KG1 (cell line): ENCODE data around the gene TRAF7.

Source experiments
- DNase-seq: peaks from one replicate; lab custom pipeline; 2025; lab: John Stamatoyannopoulos, UW

Gene TRAF7

DNA sequence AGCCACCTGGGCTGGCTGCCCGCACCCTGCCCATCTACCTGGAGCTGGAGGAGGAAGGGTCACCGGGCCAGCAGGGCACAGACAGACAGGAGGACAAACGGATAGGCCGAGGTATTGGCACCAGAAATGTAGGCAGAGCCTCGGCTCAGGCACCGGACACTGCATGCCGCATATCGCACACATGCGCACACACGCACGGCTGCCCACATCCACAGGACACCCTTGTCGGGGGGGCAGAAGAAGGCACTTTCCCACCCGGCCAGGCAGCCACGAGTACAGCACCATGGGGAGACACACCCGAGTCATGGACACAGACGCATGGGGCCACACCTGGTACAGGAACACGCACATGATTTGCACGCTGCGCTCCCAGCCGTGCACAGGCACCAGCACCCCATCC, 26.4 kb downstream of the TRAF7 start:
- no peak for DNase-seq

DNA sequence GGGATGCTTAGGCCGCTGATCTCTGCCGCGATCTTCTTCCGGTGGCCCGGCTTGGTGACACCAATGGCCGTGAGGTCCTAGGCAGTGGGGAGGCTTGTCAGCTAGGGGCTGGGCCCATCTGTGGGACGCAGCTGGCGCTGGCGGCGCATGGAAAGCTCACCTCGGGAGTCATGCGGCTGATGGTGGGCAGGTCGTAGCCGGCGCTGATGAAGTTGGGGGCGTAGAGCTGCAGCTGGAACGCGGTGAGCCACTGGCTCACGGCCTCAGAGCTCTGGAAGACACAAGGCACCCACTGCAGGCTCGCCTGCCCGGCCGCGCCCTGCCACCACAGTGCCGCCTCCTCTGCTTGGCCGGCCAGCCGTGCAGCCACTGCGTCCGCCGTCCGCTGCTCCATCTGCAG, 28.1 kb downstream of the TRAF7 start:
- no peak for DNase-seq

DNA sequence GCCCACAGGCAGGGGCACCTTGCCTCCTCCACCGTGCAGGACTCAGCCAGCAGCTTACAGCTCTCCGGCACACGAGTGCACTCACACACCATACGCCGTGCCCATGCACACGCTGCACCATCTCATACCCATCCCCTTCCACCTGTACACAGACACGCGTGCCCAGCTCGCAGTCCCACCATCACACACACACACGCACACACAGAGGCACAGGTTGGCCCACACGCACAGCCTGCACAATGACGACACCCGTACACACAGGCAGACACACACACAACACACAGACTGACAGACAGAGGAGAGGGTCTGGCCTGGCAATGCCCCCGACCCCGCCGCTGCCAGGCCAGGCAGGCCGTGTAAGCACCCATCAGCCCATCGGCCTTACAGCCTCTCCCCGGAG, 28.8 kb downstream of the TRAF7 start:
- no peak for DNase-seq

DNA sequence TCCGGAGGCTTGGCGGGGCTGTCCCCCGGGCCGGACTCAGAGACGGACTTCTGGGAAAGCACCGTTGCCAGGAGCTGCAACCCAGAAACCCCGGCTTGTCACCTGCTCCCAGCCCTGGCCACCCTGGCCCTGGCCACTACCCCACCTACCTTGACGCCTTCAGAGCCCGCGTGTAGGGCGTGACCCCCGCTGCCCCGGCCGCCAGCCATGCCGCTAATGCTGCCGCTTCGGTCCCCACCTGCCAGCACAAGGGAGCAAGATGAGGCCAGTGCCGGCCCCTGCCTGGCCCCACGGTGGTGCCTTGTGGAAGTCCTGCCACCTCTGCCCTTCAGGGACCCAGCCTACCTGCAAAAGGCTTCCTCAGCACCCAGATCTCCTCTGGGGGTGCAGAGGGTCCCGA, 29.4 kb downstream of the TRAF7 start:
- no peak for DNase-seq

DNA sequence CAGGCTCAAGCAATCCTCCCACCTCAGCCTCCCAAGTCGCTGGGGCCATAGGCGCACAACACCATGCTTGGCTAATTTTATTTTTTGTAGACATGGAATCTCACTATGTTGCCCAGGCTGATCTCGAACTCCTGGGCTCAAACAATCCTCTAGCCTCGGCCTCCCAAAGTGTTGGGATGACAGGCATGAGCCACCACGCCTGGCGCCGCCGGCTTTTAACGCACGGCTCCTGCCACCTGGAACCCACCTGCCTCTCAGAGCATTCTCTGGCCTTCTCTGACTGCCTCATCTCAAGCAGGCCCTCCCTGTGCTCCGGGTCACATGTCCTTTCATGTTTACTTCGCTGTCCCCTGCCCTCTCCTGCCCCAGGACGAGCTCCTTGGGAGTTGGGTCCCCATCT, 30.5 kb downstream of the TRAF7 start:
- no peak for DNase-seq

DNA sequence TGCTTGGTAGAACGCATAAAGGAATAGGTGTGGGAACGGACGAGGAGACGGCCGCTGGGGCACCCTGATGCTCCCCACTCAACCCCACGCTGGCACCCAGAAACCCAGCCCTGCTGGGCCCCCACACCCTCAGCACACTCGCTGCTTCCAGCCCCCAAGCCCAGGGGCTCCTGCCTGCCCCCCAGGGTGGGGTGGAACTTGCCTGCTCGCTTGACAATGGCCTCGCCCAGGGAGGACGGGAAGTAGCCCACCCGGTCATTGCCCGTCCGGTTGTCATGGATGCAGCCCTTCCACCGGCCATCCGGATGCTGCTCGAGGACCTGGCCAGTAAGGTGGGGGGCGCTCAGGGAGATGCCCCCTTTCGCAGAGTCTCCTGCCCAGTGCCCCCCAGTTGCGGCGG, 30.9 kb downstream of the TRAF7 start:
- DNase-seq: no peak

DNA sequence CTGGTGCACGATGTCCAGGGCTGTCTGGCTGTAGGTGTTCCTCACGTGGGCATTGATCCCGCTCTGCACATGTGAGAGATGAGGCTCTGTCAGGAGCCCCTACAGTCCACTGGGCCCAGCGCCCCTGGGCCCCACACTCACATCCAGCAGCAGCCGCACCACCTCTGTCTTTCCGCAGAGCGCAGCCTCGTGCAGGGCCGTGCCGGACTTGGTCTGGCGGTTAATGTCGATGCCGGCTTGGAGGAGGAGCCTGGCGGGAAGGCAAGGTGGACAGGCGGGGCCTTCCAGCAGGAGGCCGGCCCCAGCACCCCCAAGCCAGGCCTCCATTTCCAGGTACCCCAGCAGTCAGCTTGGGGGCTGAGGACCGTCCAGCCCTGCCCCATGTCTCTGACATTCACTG, 31.6 kb downstream of the TRAF7 start:
- DNase-seq: no peak

DNA sequence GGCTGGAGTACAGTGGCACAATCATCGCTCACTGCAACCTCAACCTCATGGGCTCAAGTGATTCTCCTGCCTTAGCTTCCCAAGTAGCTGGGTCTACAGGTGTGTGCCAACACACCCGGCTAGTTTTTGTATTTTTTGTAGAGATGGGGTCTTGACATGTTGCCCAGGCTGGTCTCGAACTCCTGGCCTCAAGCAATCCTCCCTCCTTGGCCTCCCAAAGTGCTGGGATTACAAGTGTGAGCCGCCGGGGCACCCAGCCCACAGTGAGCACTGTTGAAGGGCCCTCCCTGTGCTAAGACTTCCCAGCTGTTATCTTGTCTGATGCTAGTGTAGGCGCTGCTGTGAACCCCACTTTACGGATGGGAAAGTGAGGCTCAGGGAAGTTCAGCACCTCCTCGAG, 32.8 kb downstream of the TRAF7 start:
- DNase-seq: no peak

DNA sequence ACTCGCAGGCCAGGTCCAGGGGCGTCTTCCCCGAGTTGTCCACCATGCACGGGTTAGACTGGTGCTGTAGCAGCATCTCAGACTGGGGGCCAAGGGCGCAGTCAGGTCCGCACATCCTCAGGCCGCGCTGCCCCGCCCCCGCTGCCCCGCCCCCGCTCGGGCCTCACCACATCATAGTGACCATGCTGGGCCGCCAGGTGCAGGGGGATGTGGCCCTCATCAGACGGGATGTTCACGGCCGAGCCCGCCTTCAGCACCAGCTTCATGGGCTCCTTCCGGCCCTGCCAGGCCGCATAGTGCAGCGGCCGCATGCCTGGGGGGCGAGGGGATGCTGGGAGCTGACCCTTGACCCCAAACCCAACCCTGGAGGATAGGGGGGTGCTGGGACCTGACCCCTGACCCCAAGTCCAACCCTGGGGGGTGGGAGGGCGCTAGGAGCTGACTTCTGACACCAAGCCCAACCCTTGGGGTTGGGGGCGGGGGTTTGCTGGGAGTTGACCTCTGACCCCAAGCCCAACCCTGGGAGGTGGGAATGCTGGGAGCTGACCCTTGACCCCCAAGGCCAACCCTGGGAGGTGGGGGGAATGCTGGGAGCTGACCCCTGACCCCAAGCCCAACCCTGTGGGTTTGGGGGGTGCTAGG, 33.8 kb downstream of the TRAF7 start:
- no peak for DNase-seq

DNA sequence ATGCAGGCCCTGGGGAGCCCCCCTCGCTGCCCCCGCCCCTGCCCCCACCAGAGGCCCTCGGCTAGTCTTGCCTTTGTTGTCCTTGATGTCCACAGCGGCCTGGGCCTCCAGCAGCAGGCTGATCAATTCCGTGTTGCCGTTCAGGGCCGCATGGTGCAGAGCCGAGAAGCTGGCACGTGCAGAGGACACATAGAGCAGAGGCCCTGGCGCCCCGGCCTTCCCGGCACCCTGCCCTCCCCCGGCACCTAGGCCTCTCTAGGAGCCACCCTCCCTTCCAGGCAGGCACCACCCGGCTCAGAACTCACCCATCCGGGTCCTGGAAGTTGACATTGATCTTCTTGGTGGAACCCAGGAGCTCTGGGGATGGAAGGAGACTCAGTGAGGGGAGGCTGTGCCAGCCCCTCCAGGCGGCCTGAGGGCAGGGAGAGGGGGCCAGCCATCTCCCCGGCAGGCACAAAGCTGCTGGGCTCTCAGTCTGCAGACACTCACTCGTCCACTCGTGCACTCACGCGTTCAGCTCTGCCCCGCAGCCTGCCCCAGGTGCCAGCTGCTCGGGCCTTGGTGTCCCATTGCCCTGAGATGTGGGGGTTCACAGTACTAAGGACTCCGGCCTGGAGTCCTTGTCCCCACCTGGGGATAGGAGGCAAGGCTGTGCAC, 34.5 kb downstream of the TRAF7 start:
- no peak for DNase-seq

DNA sequence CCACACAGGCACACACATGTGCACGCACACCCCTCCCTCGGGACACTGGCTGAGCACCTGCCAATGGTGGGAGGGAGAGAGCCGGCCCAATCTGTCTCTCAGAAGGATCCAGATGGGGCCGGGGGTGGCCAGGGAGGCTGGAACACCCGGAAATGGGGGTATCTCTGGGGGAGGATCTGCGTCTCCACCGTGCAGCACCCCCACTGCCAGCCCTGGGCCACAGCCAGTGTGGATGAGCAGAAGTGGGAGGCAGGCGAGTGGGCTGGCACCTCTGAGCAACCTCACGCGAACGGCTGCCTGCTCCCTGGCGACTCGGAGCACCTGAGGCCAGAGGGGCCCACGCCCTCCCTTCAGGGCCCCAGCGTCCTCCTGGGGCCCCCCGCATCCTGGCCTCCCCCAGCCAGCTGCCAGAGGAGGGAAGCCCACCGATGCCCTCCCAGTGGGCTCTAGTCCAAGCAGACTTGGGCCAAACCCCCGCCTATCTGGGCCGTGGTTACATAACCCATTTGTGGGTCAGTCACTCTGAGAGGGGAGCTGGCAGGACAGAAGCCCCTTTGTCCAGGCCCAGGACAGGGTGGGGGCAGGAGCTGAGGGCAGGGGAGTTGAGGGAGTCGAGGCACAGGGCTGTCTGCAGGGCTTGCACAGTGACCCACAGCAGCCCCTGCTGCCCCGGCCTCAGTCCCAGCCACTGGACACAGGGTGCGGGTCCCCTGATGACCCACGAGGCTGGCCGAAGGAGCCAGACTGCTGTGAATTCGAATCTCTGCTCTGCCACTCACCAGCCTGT, 35.3 kb downstream of the TRAF7 start:
- DNase-seq: no peak

DNA sequence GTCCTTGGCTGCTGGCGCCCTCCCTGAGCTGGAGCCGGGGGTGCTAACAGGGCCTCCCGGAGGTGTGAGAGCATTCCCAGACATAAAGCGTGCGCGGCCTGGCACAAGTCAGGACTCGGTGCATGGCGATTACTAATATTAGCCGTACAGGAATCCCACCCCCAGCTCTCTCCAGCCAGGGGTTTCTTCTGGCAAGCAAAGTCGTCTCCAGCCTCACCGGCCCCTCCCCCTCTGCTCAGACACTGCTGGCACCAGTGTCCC, 35.8 kb downstream of the TRAF7 start:
- no peak for DNase-seq

DNA sequence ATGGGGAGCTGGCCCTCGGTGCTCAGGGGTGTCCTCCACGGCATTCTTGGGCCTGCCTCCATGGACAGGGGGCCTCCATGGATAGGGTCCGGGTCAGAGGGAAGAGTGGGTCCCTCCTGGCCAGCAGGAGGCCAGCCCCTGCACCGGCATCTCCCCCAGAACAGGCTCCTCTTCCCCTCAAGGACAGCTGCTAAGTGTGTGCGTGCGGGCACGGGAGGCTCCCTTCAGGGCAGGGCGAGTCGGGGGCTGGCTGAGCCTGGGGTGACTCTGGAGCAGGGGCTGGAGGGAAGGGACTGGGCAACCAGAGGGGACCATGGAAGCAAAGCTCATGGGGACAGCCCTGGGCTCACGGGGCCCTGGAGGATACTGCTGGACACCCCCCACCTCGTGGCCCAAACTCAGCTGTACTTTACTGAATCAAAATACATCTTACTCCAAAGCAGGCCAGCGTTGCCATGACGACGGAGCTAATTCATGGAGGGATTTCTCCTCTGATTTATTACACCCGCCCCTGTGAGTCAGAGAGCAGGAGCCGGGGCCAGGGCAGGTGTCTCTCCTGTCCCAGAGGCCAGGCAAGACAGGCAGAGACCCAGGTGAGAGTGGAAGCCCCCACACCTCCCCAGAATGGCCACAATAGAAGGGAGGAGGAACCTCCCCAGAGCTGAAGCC, 38.7 kb downstream of the TRAF7 start:
- no peak for DNase-seq

DNA sequence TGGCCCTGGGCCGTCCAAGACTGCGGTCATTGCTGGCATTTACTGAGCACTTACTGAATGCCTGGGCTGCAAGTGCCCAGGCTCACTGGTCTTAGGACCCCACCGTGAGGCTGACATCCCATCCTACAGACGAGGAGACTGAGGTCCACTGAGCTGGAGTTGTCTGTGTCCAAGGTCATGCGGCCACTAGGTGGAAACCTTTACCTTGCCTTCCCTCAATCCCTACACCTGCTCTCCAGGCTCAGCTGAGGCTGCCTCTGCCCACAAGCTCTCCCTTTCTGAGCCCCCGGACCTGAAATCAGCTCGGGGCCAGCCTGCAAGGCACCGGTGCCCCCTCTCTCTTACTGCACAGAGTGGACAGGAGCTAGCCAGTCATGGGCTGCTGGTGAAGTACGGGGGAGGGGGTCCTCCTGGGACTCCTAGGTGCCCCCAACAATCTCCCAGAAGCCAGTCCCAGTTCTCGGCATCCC, 39.3 kb downstream of the TRAF7 start:
- no peak for DNase-seq

DNA sequence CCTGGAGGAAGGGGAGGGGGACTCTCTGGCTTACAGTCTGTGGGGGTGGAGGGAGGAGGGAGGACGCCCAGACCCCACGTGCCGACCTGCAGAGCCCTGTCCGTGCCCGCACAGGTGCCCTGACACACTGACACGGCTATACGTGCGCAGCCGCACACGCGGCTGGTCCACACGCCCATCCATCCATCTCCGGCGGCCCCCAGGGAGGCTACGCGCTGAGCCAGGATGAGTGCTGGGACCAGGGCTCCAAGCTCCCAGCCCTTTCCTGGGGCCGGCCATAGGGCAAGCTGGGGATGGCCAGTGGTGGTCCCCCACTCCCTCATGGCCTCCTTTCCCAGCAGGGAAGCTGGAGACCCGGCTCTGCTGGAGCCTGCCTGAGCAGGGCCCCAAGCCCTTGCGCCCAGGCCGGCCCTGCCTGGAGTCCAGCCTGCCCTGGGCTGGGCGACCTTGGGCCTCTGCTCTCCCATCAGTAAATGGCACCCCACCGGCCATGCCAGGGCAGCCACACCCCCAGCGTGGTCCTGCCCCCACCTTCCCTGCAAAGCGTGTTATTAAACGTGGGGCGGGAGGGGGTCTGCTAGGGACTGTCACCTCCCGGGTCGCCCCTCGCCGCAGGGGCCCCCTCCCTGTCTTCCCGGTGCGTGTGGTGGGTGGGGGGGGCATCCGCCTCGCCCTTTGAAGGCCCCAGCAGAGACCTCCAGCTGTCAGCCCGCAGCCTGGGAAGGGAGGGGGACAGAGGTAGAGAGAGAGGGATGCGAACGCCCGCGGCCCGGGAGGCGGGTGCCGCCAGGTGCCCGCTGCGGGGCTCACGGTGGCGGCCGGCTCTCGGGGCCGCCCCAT, 40.0 kb downstream of the TRAF7 start:
- no peak for DNase-seq

DNA sequence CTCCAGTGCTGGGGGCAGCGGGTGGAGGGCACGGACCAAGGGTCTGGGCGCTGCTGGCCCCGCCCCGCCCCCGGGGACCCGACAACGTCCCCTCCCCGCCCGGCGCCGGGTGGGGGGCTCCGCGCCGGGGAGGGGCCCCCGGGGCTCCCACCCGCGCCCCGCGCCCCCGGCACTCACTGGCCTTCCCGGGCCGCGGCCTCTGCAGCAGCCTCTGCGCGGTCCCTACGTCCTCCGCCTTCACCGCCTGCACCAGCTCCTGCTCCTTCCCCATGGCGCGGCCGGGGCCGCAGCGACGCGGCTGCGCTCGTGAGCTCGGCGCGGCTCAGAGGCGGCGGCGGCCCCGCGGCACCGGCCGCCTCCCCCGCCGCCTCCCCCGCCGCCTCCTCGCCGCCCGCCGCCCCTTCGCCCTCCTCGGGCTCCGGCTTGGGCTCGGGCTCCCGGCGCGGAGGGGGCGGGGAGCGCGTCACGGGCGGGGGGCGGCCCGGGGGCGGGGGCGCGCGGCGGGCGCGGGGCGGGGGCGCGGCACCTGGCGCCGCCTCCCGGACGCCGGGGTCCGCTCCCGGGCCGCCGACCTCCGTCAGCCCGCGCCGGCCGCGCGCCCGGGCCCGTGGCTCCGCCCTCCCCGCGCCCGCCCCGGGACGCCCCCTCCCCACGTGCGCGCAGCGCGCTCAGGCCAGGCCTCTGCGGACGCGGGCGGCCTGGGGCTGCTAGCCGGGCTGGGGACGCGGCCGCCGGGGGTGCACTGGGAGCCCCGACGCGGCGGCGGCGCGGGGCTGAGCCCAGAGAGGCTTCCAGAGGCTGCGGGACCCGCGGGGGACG, 40.8 kb downstream of the TRAF7 start, which contains the start of gene CASKIN1:
CASKIN1 (minus strand) TSS at position 444 of the 819 bp plus-strand sequence; CDS start at position 271, 173 bp downstream.
- DNase-seq: no peak

DNA sequence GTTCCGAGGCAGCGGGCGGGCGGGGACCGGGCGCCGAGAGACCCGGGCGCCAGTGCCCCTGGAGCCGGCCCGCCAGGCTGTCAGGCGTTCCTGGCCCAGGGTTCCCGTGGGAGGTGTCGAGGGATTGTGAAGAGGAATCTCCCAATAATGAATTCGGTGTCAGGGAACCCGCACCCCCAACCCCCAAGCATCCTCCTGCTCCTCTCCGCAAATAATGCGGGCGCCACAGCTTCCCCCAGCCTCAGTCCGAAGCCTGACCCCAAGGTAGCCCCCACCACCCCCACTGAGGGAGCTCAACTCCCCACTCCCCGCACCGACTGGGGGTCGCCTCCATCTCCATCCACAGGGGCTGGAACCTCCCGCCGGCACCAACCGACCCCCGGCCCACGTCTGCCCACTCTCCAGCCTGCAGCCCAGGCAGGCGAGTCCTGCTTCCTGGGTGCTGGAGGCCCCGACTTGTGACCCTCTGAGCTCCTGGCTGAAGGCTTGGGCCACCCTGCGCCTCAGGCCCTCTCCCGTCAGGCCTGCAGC, 41.5 kb downstream of the TRAF7 start:
- DNase-seq: no peak

DNA sequence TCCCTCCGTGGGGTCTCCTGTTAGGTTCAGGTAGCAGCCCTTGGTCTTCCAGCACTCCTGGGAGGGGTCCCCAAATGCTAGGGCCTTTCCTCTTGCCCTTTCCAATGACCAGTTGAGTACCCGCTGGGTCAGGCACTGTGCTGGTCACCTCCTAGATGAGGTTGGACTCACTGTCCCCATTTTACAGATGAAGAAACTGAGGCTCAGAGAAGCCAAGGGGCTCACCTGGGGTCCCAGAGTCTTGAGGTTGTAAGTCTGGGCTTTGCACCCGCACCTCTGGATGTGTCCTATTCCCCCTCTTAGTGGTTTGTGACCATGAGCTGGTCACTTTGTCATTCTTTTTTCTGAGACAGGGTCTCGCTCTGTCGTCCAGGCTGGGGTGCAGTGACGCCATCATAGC, 42.2 kb downstream of the TRAF7 start:
- no peak for DNase-seq

DNA sequence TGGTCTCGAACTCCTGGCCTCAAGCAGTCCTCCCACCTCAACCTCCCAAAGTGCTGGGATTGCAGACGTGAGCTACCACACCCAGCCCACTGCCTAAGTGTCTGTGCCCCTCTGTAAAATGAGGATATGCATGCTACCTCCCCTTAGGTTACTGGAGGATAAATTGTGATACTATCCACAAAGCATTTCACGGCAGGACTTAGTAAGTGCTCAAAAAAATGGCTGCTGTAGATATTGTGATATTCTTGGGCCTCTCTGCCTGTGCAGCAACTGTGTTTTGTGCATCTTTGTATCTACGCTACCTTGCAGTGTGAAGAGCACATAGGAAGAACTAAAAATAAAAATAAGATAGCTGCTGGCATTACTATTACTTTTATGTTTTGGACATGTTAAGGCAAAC, 42.7 kb downstream of the TRAF7 start:
- no peak for DNase-seq

DNA sequence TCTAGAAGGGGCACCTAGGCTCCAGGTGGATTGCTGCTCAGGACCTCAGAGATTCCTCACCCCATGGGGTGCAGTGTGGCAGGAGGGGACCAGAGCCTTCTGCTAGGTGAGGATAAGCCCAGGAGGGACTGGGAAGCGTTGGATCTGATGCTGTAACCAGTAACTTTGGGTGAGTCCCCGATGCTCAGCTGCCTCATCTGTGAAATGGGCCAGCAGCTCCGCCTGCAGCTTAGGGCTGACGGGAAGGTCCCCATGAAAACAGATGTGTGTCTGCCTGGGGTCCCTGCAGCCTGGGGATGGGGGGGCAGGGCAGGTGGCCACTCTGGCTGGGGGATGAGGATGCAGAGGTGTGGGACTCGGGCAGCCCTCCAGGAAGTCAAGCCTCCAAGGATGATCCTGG, 43.5 kb downstream of the TRAF7 start:
- DNase-seq: no peak

DNA sequence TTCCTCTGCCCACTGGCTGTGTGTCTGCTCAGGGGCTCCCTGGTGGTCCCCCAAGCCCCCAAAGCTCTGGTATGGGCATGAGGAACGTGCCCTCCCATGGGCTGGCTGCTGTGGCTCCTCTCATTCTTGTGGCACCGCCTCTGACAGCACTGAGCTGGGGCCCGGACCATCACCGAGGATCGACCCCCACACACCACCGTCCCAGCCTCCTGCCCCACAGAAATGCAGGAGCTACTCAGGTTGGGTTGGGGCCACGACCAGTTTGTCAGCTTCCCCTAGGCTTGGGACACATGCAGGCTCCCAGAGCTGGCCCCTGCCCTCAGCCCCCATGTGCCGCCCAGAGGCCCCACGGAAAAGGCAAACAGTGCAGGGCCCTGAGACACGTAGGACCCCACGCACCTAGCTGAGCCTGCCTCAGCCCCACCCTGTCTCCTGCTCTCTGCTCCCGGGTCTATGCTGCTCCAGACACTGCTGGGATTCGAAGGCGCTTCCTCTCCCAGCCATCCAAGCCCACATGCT, 44.1 kb downstream of the TRAF7 start:
- DNase-seq: no peak
